Skin epidermis (tissue), 12 donors: Measurements from ENCODE around the gene COX6A1.
"Not testable (repeated sequence)": the region's sequence is repeated elsewhere in the genome, so short reads cannot be mapped to it uniquely, and the experiment has no call there.

Experiments
- H3K27ac ChIP-seq, 21 experiments: fragments of 200-600 bp; sonication (generic) in 11 of 21; one replicate each; pipeline ENCODE4 v1.5.0; 2020; ENCODE audit warnings: mild to moderate bottlenecking in 3 of 21, inconsistent platforms in 2 of 21, moderate library complexity in 2 of 21
- H3K4me3 ChIP-seq, 7 experiments: fragments of 200-600 bp; sonication (generic) in 2 of 7; one replicate each; pipeline ENCODE4 v1.5.0; 2020; ENCODE audit warnings: inconsistent platforms in 2 of 7, mild to moderate bottlenecking in 2 of 7, moderate library complexity in 1 of 7

Gene COX6A1

DNA sequence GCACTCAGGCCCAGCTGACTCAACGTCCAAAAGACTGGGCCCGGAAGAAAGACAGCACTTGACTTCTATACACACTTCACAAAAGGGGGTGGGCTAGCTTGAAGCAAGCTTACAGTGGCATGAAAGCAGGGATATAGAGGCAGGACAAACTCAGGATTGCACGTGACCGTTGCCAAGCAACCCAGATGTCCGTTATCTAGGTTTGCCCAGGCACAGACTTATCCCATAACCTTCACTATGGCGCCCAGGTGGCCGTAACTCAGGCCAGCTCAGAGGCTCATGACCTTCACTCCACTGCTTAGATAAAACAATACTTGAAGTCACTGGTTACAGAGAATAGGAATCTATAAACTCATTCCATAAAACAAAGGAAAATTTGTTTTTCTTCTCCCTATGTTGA lies 49.6 kb downstream of the COX6A1 start:
- H3K27ac ChIP-seq: not testable (repeated sequence)

DNA sequence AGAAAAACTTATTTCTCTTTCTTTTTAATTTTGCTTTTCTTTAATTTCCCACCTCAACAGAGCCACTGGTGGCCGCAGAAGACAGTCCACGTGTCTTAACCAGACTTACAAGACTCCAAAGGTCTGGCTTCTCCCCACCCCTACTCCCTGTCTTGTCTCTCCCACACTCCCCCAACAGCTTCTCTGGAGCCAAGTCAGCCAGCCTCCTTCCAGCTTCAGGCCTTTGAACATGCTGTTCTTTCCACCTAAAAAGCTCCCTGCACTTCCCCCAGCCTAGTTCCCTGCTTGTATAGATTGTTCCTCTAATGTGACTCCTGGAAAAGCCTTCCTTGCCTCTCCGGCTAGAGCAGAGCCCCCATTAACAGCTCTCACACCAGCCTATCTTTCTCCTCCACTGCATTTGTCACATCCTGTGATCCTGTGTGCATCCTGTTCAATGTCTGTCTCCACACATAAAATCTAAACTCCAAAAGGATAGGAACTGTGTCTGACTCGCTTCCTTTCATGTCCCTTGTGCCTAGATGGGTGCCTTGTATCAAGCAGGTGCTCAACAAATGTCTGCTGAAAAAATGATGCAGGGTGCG lies 50.2 kb downstream of the COX6A1 start:
- Histone ChIP-seq H3K4me3 (no peak overlapping the region), H3K27ac (peak overlapping the region in 3 of 21 experiments; percentile 7 to 16 (median 16))

More for the DNA sequence above, 49.6 kb downstream of the COX6A1 start:
- H3K4me3 ChIP-seq: not testable (repeated sequence)

DNA sequence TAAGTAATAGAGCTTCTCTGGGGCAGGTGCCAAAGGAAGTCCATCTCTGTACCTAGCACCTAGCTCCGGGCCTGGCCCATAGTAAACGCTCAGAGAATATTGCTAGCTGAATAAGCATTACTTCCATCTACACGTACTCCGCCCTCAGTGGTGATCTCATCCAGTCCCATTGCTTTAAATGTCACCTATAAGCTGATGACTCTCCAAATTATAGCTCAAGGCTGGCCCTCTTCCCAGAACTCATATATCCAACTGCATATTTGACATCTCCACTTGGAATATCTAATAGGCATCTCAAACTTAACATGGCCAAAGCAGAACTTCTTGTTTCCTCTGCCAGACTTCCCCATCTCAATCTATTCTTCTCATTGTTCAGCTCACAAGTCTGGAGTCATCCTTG lies 51.1 kb downstream of the COX6A1 start:
- H3K4me3 ChIP-seq: no peak overlapping the region
- H3K27ac ChIP-seq: peak overlapping the region in 3 of 21 experiments; percentile 1 to 4 (median 2)

DNA sequence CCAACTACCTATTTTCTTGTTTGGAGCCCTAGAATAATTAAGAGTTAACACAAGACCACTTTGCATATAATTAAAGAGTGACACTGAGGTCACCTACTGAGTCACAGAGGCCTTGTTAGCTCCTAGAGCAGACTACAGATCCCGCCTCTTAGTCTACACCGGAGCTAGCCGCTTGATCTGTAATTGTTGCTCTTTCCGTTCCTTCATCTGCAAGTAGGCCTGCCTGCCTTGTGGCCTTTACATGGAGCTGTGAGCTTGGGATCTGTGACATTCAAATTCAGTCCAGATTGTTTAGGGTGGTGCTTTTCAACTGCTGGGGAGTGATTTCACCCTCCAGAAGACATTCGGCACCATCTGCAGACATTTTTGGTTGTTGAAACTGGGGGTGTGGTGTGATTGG lies 52.4 kb downstream of the COX6A1 start:
- Histone ChIP-seq H3K4me3 (no peak overlapping the region), H3K27ac (peak overlapping the region in 3 of 21 experiments; percentile 1 to 27 (median 20))
